ENCODE data around the gene SSR4.

Gene SSR4

GRCh38 chrX:153780678-153781427 is 13.6 kb upstream of the SSR4 start, which contains the start of gene SRPK3:
Gene SRPK3 (plus strand): TSS chrX:153781041. CDS start chrX:153781087, 46 bp downstream.
- no peak for DNase-seq (ENCODE audit: low read depth in 2 of 2)

- DNase-seq (ENCODE audit: low read depth in 2 of 2) = no peak
Measured at GRCh38 chrX:153781428-153782047, 12.9 kb upstream of the SSR4 start.

- no peak for DNase-seq (ENCODE audit: low read depth in 2 of 2)
Measured at GRCh38 chrX:153782313-153782712, 12.2 kb upstream of the SSR4 start.

- DNase-seq (ENCODE audit: low read depth in 2 of 2) = no peak
Measured at GRCh38 chrX:153782871-153783270, 11.6 kb upstream of the SSR4 start.

- DNase-seq (ENCODE audit: low read depth in 2 of 2) = no peak
Measured at GRCh38 chrX:153783378-153784013, 11.0 kb upstream of the SSR4 start.

- no peak for DNase-seq (ENCODE audit: low read depth in 2 of 2)
Measured at GRCh38 chrX:153784325-153784967, 10.0 kb upstream of the SSR4 start.

- no peak for DNase-seq (ENCODE audit: low read depth in 2 of 2)
Measured at GRCh38 chrX:153786669-153787068, 7.8 kb upstream of the SSR4 start.

- no peak for DNase-seq (ENCODE audit: low read depth in 2 of 2)
Measured at GRCh38 chrX:153789654-153790053, 4.8 kb upstream of the SSR4 start.

DNA sequence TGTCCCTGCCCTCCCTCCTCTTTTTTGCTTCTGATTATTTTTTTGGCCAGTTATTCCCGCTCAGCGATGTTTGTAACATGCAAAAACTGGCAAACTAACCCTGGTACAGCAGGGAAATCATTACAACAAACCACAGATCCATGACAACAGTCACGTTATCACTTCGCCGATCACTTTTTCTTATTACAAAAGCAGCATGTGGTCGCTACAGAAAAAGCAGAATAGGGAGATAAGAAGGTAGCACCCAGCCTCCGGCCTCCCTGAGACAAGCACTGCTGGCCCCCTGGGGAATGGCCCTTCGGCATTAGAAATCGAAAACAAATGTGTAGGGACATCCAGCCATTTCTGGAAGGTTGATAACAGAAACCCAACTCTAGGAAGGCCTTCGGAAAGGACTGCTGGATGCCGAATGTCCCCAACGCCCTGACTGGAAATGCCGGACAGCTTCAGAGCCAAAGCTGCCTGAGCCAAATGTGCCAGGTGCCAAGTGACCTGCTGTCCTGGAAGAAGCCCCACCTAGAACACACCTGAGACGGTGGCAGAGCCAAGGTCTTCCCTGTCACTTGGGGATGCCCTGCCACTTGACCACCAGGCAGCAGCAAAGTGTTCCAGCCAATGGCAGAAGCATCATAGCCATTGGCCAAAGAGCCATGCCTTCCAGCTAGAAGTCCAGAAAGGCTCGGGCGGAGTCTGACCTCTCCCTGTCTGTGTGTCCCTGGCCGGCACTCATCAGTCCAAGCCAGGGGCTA is 3.2 kb upstream of the SSR4 start:
- no peak for DNase-seq (ENCODE audit: low read depth in 2 of 2)

DNA sequence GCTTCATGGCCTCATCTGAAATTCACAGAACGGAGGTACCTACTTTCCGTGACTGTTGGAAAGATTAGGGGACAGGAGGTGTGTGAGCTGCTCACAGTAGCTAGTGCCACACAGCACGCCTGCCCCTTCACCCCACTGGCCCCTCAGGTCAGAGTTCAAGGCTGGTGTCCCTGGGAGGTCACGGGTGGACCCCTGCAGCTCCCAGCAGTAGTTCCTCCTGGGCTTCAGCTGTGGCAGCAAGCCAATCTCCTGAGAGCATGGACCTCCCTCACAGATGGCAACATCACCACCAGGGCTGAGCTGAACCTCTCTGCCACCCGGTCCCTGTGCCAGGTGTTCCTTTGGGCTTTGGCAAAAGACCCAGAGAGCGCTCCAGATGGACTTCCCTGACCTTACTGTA is 2.1 kb upstream of the SSR4 start:
- DNase-seq (ENCODE audit: low read depth in 2 of 2) = no peak

- DNase-seq (ENCODE audit: low read depth in 2 of 2) = no peak
Measured at GRCh38 chrX:153793291-153793690, 1.2 kb upstream of the SSR4 start.

DNA sequence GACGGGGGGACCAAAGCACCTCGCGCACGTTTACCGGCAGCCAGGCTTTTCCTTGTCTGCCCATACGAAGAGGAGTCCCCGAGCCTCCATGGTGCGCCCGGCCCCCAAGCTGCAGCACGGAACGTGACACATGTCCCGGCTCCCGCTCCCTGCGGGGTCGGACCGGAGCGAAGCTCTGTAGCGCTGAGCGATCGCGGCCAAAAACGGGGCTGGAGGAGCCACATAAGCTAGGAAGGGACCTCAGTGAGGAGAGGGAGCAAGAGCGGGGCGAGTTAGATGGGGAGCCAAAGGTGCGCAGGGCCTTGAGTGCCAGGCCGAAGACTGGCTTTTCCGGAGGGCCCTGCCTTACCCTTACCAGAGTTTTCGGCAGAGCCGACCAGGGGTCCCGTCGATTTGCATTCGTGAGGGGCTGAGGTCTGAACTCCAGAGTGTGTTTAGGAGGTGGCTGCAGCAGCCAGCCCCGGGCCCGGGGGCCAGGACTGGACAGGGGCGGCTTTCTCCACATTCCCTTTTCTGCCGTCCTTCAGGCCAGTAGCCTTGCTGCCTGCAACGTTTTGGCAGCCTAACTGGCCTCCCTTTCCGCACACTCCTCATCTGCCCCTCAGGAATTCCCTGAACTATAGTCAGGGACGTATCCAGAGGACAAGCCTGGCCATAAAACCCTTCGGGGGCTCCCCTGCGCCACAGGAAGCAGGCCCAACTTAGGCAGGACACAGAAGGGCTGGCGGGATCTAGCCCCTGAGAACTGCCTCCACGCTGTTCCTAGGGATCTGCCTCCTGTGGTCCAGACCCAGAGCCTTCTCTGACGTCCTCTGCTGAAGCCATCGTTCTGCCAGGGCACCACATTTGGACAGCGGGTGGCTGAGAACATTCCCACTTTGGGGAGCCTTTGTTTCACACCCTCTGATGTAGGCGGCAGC is 689 bp downstream of the SSR4 start:
- no peak for DNase-seq (ENCODE audit: low read depth in 2 of 2)

DNA sequence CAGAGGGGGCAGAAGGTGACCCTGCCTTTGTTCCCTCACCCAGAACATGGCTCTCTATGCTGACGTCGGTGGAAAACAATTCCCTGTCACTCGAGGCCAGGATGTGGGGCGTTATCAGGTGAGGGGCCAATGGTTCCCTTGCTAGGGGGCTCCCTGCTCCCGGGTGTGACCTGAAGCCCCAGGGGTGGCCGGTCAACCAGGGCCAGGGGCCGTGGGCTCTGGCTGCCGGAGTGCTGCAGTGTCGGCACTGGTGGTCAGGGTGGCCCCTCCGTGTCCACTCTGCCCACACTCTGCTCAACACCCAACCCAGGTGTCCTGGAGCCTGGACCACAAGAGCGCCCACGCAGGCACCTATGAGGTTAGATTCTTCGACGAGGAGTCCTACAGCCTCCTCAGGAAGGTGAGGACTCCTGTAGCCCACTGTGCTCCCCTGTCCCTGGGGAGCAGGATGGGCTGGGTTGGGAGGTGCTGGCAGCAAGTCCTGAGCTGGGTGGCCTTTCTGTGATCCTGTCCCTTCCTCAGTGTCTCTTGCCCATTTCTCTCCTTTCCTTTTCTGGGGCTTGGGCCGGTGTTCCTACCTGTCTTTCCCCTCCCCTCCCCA is 3.0 kb downstream of the SSR4 start:
- no peak for DNase-seq (ENCODE audit: low read depth in 2 of 2)

GRCh38 chrX:153799326-153799725 is 4.9 kb downstream of the SSR4 start:
- DNase-seq (ENCODE audit: low read depth in 2 of 2) = no peak

DNA sequence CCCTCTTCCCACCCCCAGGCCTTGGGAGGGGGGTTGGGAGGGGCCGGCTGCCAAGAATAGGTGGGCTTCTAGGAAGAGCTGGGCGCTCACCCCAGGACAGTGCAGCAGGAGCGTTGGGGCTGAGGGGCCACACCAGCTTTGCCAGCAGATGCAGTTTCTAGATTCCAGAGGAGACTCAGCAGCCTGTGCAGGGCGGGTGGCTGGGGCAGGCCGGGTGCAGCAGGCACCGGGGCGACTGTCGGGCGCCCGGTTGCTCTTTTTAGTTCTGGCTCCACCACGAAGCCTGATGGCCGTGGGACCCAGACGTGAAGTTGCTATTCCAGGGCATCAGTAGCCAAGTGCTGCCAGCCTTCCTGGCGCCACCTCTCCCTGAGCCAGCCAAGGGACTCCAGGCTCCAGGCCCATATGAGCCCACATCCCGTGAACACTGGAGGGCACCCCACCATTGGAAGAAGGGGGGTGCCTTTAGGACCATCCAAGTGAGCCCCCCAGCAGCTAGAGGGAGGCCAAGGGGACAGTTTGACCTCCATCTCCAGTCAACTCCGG is 5.8 kb downstream of the SSR4 start:
- no peak for DNase-seq (ENCODE audit: low read depth in 2 of 2)

DNA sequence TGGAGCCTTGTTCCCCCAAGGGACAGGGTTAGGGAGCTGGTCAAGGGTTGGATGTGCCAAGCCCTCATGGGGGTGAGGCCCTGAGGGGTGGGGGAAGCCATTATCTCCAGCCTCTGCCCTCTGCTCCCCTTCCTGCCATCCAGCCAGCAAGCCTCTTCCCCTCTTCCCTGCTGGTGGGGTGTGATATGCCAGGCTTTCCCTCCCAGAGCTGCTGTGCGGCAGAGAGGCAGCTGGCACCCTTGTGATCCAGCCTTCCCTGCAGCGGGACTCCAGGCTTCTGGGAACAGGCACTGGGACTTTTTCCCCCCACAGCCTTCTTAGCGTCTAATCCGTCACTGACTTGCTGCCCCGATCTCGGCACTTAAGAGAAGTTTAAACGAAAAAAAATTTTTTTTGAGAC is 6.3 kb downstream of the SSR4 start:
- no peak for DNase-seq (ENCODE audit: low read depth in 2 of 2)

DNA sequence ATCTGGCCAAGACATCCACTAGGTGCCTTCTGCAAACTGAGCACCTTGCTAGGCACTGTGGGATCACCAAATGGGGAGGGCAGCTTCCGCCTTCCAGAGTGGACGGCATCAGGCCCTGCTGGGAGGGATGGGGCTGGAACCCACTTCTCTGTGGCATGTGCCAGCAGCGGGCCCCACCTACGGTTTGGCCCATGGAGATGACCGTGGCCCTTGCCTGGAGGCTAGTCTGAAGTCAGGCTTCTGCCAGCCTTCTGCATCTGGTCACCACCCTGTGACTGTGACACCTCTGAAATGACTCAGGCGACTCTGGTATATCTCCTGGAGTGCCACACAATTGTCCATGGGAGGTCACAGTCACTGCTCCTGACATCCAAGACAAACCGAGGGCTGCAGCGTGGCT is 7.2 kb downstream of the SSR4 start:
- no peak for DNase-seq (ENCODE audit: low read depth in 2 of 2)

DNA sequence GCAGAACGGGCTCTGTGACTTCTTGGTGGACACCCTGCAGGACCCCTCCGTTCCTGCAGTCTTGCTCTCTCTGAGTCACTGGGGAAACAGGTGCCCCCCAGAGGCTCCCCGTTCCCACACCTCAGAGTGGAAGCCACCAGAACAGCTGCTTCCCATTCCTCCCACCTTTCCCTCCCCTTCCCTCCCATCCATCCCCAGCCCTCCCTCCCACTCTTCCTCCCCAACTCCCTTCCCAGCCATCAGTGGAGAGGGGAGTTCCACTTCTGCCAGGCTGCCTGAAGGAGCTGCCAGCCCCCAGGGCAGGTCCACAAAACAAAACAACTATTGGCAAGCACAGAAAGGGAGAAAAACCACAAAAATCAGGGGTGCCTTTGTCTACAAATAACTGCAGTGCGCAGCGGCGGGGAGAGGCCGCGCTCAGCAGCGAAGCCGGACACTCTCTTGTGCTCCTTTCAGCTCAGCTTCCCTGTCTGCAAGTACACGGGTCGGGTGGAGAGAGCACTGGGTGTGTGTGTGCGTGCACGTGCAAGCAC is 8.1 kb downstream of the SSR4 start:
- no peak for DNase-seq (ENCODE audit: low read depth in 2 of 2)

GRCh38 chrX:153803211-153804099 is 9.0 kb downstream of the SSR4 start:
- DNase-seq (ENCODE audit: low read depth in 2 of 2) = no peak
